SH-SY5Y (cell line): ENCODE measurements around the gene CEP131.

ENCODE experiments used
- GATA2 ChIP-seq: IDR thresholded peaks from 2 replicates; pipeline ENCODE4 v1.6.1; 2011; ENCODE audit warnings: mild to moderate bottlenecking, low read depth, low read length
- GATA3 ChIP-seq: IDR thresholded peaks from 2 replicates; pipeline ENCODE4 v1.6.1; 2011; ENCODE audit warnings: low read depth, mild to moderate bottlenecking, low read length, moderate library complexity

Gene CEP131

DNA sequence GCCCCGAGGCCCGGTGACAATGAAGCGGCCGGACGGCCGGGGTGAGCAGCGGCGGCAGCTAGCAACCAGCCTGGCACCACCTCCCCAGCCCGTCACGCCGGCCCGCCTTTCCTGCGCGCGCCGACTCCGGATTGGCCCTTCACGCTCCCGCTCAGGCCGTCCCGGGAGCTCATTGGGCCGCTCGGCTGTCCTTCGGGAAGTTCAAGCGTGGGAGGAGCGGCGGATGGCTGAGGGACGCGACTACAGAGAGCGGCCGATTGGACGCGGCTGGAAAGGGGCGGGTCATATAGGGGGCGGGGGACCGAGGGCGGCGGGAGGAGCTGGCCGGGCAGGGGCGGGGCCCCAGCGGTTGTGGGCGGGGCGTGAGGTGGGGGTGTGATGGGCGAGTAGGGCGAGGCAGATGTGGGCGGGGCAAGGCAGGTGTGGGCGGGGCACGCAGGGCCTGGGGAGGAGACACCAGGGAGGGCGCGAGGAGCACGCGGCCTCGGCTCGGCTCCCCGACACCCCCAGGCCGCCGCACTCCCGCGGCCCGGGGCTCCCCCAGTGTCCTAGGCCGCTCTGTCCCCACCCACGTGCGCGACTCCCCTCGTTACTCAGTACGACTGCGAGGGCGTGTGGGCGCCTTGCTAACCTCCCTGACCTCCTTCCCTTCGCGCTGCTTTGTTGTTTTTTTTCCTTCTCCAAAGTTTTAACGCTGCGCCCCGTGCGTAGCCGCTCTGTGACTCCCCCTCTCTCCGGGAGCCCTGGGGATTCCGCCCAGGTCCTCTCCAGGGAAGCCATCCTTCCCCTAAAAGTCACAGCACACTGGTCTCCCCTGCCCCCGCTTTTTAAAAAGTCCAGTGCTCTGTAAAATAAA, at the start of gene CEP131:
CEP131 (minus strand) TSS at position 60 of the 856 bp plus-strand sequence. CDS start 2,909 bp downstream, outside the sequence.
- no peak for TF ChIP-seq GATA2
- TF ChIP-seq GATA3 = no peak

DNA sequence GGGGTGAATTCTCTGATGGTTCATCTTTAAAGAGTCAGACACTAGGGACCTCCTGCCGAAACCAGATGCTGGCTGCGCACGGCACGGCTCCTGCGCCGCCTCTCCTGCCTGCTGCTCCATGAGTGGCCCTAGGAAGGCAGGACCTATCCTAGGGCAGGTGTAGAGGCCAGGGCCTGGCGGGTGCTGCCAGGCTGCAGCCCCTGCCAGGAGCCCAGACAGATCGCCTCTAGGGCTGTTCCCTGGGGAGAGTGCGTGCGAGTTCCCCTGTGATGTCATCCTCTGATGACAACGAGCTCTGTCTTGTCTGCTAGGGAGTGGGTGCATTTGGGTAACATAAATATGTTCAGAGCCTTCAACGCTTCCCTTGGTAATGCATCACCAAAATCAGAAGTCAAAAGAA, 48.5 kb upstream of the CEP131 start:
- TF ChIP-seq GATA2 = no peak
- no peak for TF ChIP-seq GATA3

DNA sequence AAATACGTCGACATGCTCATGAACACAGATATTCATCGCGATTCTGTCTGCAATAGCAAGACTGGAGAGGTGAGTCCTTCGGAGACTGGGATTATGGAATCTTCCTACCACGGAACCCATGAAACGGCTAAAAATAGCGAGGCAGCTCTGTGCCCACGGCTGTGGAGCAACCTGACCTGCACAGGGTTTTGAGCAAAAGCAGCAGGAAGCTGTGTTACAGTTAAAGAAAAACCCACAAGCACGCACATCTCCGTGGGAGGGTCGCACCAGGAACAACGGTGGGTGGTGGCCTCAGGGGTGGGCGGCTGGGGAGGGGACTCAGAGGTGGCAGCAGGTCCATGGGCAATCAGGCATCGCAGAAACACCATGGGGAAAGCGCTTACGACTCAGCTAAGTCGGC, 47.5 kb upstream of the CEP131 start:
- no peak for TF ChIP-seq GATA2
- TF ChIP-seq GATA3 = no peak

DNA sequence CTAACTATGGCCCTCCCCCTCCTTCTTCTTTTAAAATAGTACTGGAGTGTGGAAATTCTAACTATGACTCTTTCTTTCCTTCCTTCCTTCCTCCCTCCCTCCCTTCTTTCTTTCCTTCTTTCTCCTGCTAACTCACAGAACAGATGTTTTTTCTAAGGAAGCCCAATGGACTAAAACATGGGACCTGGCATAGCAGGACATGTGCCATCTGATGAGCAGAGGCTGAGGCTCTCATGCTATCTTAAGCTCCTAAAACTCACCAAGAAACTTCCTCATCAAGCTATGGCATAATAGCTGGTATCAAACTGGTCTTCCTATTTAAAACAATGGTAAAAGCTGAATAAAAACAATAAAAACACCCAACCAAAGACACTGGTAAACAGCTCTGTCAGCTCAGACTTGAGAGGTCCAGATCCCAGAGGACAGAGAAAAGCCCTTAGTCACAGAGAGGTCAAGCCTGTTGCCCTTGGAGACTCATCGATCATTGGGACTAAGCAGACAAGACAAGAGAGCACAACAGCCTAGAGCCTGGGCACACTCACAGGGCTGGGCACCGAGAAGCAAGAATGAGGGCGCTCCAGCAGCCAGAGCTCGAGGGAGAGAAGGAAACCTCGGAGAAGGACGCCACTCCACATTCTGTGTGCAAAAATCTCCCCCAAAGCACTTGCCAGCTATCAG, 44.8 kb upstream of the CEP131 start:
- TF ChIP-seq GATA2 = no peak
- no peak for TF ChIP-seq GATA3

DNA sequence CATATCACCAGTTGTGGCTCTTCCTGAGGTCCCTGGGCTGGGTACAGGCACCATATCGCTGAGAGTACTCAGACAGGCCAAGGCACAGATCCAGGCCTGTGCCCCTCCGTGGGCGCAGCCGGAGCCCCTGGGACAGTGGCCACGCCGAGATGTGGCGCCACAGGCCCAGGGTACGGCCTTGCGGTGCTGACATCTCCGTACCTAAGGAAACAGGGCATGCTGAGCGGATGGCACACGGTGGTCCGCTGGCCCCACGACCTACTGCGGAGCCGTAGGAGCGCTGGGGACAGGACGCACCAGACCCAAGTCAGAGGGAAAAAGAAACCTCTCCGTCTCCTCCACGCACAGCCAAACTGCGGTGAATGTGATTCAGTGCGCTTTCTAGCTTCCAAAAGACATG, 42.8 kb upstream of the CEP131 start:
- TF ChIP-seq GATA2 (no peak), GATA3 (no peak)

DNA sequence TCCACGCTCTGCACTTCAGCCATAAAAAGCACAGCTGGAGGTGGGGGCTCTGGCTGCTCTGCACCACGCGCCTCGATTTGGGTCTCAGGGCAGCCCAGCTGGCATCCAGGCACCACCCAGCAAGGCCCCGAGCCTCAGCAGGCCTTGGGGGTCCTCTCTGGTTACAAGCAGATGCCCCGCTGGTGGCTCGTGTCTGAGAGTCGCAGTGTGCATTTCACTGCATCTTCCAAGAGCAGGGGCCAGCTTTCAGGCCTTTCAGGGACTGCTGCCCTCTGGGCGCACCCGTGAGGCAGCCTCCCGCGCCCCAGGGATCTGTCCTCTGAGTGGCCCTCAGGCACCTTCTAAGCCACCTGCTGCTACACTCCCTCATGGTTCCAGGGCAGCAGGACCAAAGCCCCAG, 41.9 kb upstream of the CEP131 start:
- TF ChIP-seq GATA3 = no peak

DNA sequence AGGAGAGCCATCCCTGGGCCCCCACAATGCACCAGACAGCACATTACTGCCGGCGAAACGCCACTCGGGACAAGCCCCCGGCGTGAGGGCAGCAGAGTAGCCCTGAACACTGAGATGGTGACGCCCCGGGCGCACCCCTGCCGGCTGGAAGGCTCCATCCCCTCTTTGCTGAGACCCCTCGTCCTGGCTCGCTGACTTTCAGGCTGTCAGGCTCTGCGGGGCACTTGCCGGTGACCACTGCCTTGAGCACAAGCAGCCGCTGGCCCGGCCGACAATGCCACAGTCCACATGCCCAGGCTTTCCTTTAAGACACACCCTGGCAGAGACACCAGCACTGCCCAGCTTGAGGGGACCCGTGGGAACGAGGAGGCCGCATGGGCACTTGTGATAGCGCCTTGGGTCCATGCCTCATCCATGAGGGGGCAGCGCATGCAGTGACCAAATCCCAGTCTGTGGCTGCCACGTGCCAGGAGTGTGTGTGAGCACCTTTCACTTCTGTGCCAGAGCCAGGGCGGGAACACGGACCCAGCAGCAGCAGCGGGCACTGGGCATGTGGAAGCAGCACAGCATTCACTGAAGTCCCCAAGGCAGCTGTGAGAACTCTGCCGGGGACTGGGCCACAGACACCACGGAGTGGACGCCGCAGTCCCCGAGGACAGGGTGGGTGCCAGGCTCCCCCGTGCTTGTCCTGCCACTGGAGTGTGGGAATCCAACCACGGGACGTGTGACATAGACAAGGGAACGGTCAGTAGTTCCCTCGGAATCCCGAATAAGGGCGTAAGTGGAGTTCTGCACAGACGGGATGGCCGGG, 40.8 kb upstream of the CEP131 start:
- TF ChIP-seq GATA2 (no peak), GATA3 (no peak)

DNA sequence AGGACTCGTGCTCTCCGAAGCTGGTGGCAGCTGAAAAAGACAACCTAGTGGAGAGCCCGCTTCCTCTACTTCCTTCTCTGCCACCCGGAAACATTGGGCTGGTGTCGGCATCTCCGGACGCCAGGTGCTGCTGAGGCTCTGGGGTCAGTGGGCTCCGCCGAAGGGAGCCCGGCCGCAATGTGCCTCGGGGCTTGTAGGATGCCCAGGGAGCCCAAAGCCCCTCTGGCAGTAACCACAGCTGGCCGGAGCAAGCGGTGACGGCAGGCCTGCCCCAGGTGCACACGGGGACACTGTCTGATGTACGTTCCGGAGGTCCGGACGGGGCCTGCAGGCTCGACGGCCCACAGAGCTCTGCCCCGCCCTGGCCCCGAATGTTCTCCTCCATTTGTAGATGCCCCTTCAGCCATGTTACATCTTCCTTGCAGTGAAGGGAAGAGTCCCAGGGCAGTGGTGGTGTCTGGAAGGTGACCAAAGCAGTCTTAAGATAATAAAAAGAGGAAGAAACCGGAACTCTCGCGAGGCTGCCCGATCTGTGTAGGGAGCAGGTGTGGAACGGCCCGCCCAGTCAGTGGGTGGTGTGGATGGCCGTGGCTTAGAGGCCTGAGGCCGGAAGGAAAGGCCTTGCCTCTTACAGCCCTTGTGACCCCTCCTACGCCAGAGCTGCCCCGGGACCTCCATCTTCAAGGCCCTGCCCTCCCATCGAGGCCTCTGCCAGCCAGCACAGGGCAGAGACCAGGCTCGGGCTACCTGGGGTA, 39.0 kb upstream of the CEP131 start:
- no peak for TF ChIP-seq GATA3
- no peak for TF ChIP-seq GATA2

DNA sequence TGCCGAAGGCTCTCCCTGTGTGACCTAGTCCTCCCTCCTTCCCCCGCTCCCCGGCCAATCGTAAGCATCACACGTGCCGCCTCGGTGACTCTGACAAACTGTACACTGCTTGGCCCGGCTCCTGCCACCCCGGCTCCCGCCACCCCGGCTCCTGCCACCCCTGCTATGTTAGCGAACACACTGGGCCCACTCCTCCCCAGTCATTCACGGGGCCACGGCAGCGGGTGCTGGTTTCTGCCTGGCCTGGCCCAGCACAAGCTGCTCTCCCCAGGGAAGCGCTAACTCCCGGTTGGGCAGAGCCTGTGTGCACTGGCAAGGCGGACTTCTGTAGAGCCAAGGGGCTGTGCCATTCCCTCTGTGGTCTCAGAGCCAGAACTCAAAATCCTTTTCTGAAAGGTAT, 38.3 kb upstream of the CEP131 start:
- TF ChIP-seq GATA3 (no peak), GATA2 (no peak)

DNA sequence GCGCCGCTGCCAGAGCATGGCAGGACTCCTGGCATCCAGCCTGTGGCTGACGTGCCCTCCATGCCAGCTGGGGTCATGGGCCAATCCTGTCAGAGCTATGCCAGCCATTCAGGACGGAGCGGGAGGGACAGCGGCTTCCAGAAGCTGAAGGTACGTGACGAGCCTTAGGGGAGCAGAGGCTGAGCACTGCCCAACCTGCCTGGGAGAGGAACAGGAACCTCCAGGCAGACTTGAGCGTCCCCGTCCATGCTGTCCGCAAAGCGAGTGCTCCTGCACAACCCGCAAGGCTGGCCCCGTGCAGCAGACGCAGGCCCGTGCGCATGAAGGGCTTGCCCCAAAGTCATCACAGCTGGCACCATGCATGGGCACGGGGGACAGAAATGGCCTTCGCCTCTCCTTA, 37.9 kb upstream of the CEP131 start:
- no peak for TF ChIP-seq GATA2
- TF ChIP-seq GATA3 = no peak

DNA sequence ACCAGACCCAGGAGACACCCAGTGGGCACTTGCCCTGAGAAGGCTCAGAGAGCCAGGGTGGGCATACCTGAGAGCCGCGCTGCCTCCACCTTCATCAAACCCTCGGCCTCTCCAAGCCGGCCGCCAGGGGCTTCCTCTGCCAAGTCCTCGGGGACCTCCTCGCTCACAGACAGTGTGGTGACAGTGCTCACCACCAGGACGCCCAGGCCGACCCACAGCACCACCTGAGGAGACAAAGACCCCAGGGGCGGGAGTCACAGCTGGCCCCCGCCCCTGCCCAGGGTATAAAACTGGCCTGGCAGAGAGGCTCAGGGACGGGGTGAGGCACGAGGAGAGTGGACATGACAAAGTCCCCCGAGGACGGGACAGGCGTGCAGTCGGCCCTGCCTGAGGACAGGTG, 37.4 kb upstream of the CEP131 start:
- no peak for TF ChIP-seq GATA2

DNA sequence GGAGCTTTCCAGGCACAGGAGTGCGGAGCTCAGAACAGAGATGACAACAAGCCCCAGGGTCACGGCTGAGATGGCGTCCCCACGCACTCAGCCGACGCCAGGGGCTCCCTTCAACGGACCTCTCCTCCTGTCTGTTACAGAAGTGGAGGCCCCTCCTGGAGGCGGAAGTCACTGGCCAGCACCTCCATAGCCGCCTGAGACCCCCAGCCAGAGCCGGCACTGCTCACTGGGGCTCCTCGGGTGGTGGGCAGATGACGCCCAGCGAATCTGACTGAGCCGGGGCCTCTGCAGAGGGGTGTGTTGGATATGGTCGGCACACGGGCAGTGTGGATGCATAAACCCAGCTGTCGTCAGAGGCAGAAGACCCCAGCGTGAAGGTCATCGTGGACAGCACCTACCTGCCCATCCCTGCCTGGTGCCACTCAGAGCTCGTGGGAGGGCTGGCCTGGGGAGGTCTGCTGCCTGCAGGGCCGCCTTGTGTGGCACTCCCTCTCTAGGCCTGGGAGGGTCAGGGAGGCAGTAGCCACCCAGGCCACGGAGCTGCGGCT, 36.4 kb upstream of the CEP131 start:
- TF ChIP-seq GATA2 (no peak), GATA3 (no peak)

DNA sequence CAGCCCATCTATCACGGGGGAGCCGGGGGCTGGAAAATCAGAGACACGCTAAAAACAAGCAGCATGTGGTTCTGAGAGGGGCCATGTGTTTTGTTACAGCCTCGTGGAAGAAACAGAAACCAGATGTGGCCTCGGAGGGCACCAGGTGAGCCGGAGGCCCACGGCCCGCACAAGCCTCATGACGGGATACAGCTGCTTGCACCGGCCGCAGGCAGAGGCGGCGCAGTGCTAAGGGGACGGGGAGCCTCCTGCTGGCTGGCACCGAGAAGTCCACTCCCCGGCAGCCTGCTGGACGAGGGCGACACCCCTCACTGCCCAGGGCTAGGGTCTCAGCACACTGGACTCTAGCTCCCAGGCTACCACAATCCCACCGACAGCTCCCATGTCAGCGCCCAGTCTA, 35.5 kb upstream of the CEP131 start:
- TF ChIP-seq GATA3 (no peak), GATA2 (no peak; the same call in 1 of the 2 replicates)

DNA sequence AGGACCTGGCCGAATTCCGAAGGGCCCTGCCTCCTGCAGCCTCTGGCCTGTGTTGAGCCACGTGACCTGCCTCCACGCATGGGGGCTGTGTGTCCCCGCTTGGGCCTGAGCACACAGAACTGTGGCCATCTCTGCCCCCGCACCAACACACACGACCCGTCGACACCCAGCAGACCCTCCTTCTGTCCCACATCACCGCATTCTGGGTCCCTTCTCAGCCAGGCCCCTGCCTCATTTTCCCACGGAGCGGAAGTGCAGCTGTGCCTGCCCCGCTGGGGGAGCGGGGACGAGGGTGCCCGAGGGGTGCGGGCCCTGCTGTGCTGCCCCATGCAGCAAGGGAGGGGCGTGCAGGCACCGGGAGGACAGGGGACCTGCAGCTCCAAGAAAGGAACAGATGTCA, 34.8 kb upstream of the CEP131 start:
- TF ChIP-seq GATA2 = no peak
- TF ChIP-seq GATA3 = no peak
